ENCODE measurements around the gene SEPTIN3.
"Not testable (repeated sequence)": the region's sequence is repeated elsewhere in the genome, so short reads cannot be mapped to it uniquely, and the experiment has no call there.

Gene SEPTIN3

GRCh38 chr22:41940832-41941765 is 28.1 kb upstream of the SEPTIN3 start:
- DNase-seq: peak; percentile 83

- DNase-seq: no peak
Measured at GRCh38 chr22:41943661-41944209, 25.5 kb upstream of the SEPTIN3 start.

- peak; percentile 93 for DNase-seq
Measured at GRCh38 chr22:41946629-41947423, 22.4 kb upstream of the SEPTIN3 start, which contains the start of gene CENPM. TSS of gene CENPM (minus strand) at chr22:41947152. CDS start at chr22:41947076, 76 bp downstream.

GRCh38 chr22:41947424-41948080 is 21.7 kb upstream of the SEPTIN3 start:
- no peak for DNase-seq

GRCh38 chr22:41948142-41948541 is 21.1 kb upstream of the SEPTIN3 start:
- DNase-seq: no peak

GRCh38 chr22:41948928-41949296 is 20.3 kb upstream of the SEPTIN3 start:
- DNase-seq: not testable (repeated sequence)

GRCh38 chr22:41949297-41949965 is 19.8 kb upstream of the SEPTIN3 start:
- no peak for DNase-seq

GRCh38 chr22:41951898-41952474 is 17.3 kb upstream of the SEPTIN3 start, which contains the start of gene SMIM45:
TSS of gene SMIM45 (plus strand) at chr22:41952150.
- DNase-seq: no peak

GRCh38 chr22:41952713-41953112 is 16.5 kb upstream of the SEPTIN3 start:
- no peak for DNase-seq

GRCh38 chr22:41957941-41958556 is 11.2 kb upstream of the SEPTIN3 start:
- no peak for DNase-seq

- no peak for DNase-seq
Measured at GRCh38 chr22:41963453-41964111, 5.7 kb upstream of the SEPTIN3 start.

- no peak for DNase-seq
Measured at GRCh38 chr22:41964112-41964491, 5.1 kb upstream of the SEPTIN3 start.

- no peak for DNase-seq
Measured at GRCh38 chr22:41966225-41966606, 3.0 kb upstream of the SEPTIN3 start.

- DNase-seq: peak; percentile 84
Measured at GRCh38 chr22:41966607-41967240, 2.5 kb upstream of the SEPTIN3 start.

- DNase-seq: no peak
Measured at GRCh38 chr22:41968601-41969000, 642 bp upstream of the SEPTIN3 start.

- no peak for DNase-seq
Measured at GRCh38 chr22:41970601-41971000, 1.4 kb downstream of the SEPTIN3 start.

- DNase-seq: no peak
Measured at GRCh38 chr22:41971431-41971830, 2.2 kb downstream of the SEPTIN3 start.

GRCh38 chr22:41974691-41975290 is 5.5 kb downstream of the SEPTIN3 start:
- no peak for DNase-seq

GRCh38 chr22:41975299-41976069 is 6.2 kb downstream of the SEPTIN3 start:
- no peak for DNase-seq

Measured in fibroblast of skin of scalp (primary cell).